Panc1 (cell line): Measurements from ENCODE around the gene FBXO9. TPM values are rescaled to one million over a fixed set of nuclear protein-coding genes. Genes with fewer than 3 reads are reported as not detected.

Experiments used
- ATAC-seq: fragments of 200-7000 bp; cut with Tn5 transposase; 2 replicates; pipeline ENCODE4 v1.9.1; 2020; ENCODE audit warnings: mild to moderate bottlenecking, moderate library complexity
- BruUV-seq: library from RNA; stranded (reverse); fragments of 400-500 nt; replicated peaks from 2 replicates; lab custom pipeline; 2021; lab: Mats Ljungman, UMichigan
- CTCF ChIA-PET: fragments of 300-600 bp; sonication (Branson Sonifier 250); formaldehyde crosslinking; loops from one replicate; lab custom pipeline; 2022; ENCODE audit warnings: antibody characterized with exemption; lab: Charles Lee
- POLR2A ChIA-PET: fragments of 300-600 bp; sonication (Branson Sonifier 250); formaldehyde crosslinking; loops from one replicate; lab custom pipeline; 2022; ENCODE audit warnings: antibody characterized with exemption; lab: Charles Lee
- DNase-seq: peaks from one replicate; pipeline ENCODE4 v3.0.0-alpha.2; 2010; ENCODE audit warnings: low read depth, low spot score
- H3K27ac ChIP-seq: 2 replicates; pipeline ENCODE4 v1.5.1; 2011; ENCODE audit warnings: mild to moderate bottlenecking, low read length, inconsistent platforms
- H3K27me3 ChIP-seq: fragments of 200-500 bp; sonication (Bioruptor generic); 2 replicates; pipeline ENCODE4 v1.6.0; 2014; ENCODE audit warnings: low read length, inconsistent platforms; ENCODE audit not compliant: control insufficient read depth, insufficient read depth
- H3K36me3 ChIP-seq: fragments of 200-500 bp; sonication (Bioruptor generic); 2 replicates; pipeline ENCODE4 v1.5.1; 2014; ENCODE audit warnings: inconsistent platforms, mild to moderate bottlenecking, low read length, moderate library complexity; ENCODE audit not compliant: control insufficient read depth, insufficient read depth
- H3K4me1 ChIP-seq: 2 replicates; pipeline ENCODE4 v1.5.1; 2011; ENCODE audit warnings: inconsistent platforms, mild to moderate bottlenecking, low read length, moderate library complexity; ENCODE audit not compliant: control insufficient read depth, insufficient read depth
- H3K4me3 ChIP-seq, 2 experiments: 2 replicates each; pipeline ENCODE4 v1.5.1; 2011 to 2012; ENCODE audit warnings: low read depth in 2 of 2, low read length in 2 of 2, mild to moderate bottlenecking in 2 of 2, inconsistent platforms in 1 of 2, moderate library complexity in 1 of 2
- H3K9me3 ChIP-seq: fragments of 200-500 bp; sonication (Bioruptor generic); 2 replicates; pipeline ENCODE4 v1.5.1; 2014; ENCODE audit warnings: low read depth, mild to moderate bottlenecking, inconsistent platforms, low read length, moderate library complexity; ENCODE audit not compliant: control insufficient read depth, insufficient read depth
- CTCF ChIP-seq: fragments of 450-650 bp; IDR thresholded peaks from 2 replicates; pipeline ENCODE4 v1.5.1; 2017; ENCODE audit warnings: mild to moderate bottlenecking
- POLR2AphosphoS5 ChIP-seq: IDR thresholded peaks from 2 replicates; pipeline ENCODE4 v1.6.1; 2012; ENCODE audit warnings: mild to moderate bottlenecking, low read depth, low read length, moderate library complexity
- REST ChIP-seq, 2 experiments: IDR thresholded peaks; 2 replicates each; pipeline ENCODE4 v1.6.1; 2011 to 2012; ENCODE audit warnings: low read depth in 2 of 2, control low read depth in 1 of 2, low read length in 1 of 2, mild to moderate bottlenecking in 1 of 2, moderate library complexity in 1 of 2; ENCODE audit not compliant: insufficient read depth in 1 of 2
- SIN3A ChIP-seq: IDR thresholded peaks from 2 replicates; pipeline ENCODE4 v1.6.1; 2012; ENCODE audit warnings: low read depth, mild to moderate bottlenecking, low read length, moderate library complexity, borderline replicate concordance; ENCODE audit not compliant: insufficient read depth
- TCF7L2 ChIP-seq: IDR thresholded peaks from 2 replicates; pipeline ENCODE4 v1.6.1; 2011; ENCODE audit warnings: mild to moderate bottlenecking, low read depth, low read length, inconsistent platforms
- in situ Hi-C: cut with HindIII; loops from 2 replicates; pipeline ENCODE4 v1.10.0; 2016; ENCODE audit warnings: low sequenced_read_pairs, low pct_unique_long_range_greater_than_20kb
- intact Hi-C: fragments of 100-400 bp; cut with micrococcal nuclease; formaldehyde crosslinking; loops from one replicate; pipeline ENCODE4 v1.10.0; 2022; ENCODE audit not compliant: unreplicated experiment
- total RNA-seq: library from RNA; stranded (reverse); gene quantifications from one replicate; pipeline ENCODE4 v1.2.1, GENCODE V29; 2021; ENCODE audit not compliant: unreplicated experiment

FBXO9 gene
- total RNA-seq, 1 experiment from 2014 or later = 60.0 TPM

GRCh38 chr6:53056273-53056672 lies 8.9 kb upstream of the FBXO9 start:
- DNase-seq (no peak), ATAC-seq (no peak)
- Histone ChIP-seq H3K27me3 (no peaks in the 10 kb centered on the region), H3K4me1 (peaks cover 4% of the 10 kb centered on the region; the same call in 1 of the 2 replicates), H3K27ac (no peak overlapping the region), H3K9me3 (no peaks in the 10 kb centered on the region), H3K36me3 (no peaks in the 10 kb centered on the region; the same call in 1 of the 2 replicates), H3K4me3 (no peak overlapping the region)
- CTCF ChIA-PET = no interaction called here
- intact Hi-C loops = no loop called here
- in situ Hi-C loops = no loop called here
- POLR2A ChIA-PET = no interaction called here
- no peak for TF ChIP-seq SIN3A
- TF ChIP-seq POLR2AphosphoS5 = no peak
- no peak for TF ChIP-seq TCF7L2
- no TSS peak for BruUV-seq

- in situ Hi-C loops (no loop called here), intact Hi-C loops (no loop called here)
- ChIA-PET CTCF (no interaction called here), POLR2A (no interaction called here)
- no peak overlapping the region for H3K4me3 ChIP-seq
- no peaks in the 10 kb centered on the region; the same call in 1 of the 2 replicates for H3K36me3 ChIP-seq
- no peak for ATAC-seq
- H3K27ac ChIP-seq = no peak overlapping the region
- H3K4me1 ChIP-seq = peaks cover 14% of the 10 kb centered on the region
- no peak for DNase-seq
- no TSS peak for BruUV-seq
- no peaks in the 10 kb centered on the region for H3K27me3 ChIP-seq
- H3K9me3 ChIP-seq = no peaks in the 10 kb centered on the region
- TF ChIP-seq CTCF = no peak
- no peak for TF ChIP-seq POLR2AphosphoS5
- TF ChIP-seq REST (IDR thresholded peaks at IDR 0.05; ENCODE audit: insufficient read depth in 1 of 2, low read depth in 2 of 2, low read length in 1 of 2) = no peak
- no peak for TF ChIP-seq SIN3A
- TF ChIP-seq TCF7L2 = no peak
Measured at GRCh38 chr6:53058388-53059195, 6.6 kb upstream of the FBXO9 start.
